Suppressor macrophage treated with lipopolysaccharide for 4 hours (primary cell): Measurements from ENCODE around the gene EFNA4.
"Not testable (repeated sequence)": the region's sequence is repeated elsewhere in the genome, so short reads cannot be mapped to it uniquely, and the experiment has no call there.

Experiments used
- DNase-seq: peaks from one replicate; pipeline ENCODE4 v3.0.0-alpha.2; 2020

Gene EFNA4

DNA sequence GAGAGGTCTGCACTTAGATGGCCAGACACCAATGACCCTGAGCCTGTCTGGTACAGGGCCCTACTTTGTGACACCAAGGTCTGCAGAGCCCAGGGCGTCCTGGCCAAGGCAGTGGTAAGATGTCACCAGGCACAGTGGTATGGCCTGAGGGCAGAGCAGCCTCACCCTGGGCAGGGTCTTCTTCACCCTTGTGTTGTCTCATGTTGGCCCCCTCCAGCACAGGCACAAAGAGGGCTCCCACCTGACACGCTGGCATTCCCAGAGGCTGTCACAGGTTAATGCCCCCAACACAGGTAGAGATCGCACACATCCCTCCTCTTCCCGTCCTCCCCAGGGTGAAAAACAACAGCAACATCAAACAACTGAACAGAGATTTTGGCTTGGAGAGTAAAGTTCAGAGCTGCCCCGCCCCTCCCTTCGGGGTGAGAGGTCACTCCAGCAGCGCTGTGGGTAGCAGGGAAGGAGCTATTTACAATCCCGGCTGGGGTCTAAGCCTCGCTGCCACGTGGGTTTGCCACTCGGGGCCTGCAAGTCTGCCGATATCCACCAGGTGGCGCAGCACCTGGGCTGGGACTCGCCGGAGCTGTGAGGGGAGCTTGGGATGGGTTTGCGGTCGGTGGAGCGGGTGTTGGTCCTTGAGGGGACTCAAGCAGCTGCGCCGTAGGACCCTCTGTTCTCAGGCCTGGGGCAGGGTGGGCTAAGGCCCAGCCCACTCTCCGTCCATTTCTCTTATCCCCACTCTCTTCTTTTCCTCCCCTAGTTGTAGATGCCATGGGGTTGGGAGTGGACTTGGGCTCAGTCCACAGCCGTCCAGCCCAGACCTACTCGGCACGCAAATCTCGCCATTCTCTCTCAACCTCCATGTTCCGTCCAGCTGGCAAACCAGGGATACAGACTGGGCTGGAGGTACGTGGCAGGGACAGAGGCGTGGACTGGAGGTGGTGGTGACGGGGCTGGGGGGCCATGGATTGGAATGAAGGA is 27.8 kb downstream of the EFNA4 start:
- DNase-seq: peak; percentile 85

DNA sequence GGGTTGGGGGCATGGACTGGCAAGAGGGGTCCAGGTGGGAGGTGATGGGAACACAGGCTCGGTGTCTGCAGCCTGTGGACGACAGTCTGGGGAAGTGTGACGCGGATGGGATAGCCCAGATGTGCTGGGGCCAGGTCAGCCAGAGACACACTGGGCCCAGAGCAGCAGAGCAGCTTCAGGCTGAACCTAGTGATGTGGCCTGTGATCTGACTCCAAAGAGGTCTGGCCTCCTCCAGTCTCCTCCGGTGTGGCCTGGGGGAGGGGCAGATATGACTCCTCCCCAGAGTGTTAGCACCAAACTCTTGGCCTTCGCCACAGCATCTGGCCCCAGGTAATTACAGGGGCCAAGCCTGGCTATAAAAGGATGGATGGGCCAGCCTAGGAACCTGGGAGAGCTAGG is 28.6 kb downstream of the EFNA4 start:
- DNase-seq: no peak

GRCh38 chr1:155092641-155093040 is 29.1 kb downstream of the EFNA4 start:
- DNase-seq: no peak

GRCh38 chr1:155093911-155094621 is 30.5 kb downstream of the EFNA4 start:
- no peak for DNase-seq

DNA sequence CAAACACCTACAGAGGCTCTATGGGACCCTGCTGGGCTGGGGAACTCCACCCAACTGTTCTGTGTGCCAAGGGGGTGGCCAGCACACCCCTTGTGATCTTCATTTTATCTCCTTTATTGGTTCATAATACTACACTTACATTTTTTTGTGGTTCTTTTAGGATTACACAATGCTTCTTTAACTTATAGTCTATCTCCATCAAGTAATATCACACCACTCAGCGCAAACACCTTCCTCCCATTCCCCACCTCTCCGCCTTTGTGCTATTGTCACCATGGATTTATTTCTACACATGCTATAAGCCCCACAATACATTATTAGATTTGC is 31.0 kb downstream of the EFNA4 start:
- DNase-seq: no peak

DNA sequence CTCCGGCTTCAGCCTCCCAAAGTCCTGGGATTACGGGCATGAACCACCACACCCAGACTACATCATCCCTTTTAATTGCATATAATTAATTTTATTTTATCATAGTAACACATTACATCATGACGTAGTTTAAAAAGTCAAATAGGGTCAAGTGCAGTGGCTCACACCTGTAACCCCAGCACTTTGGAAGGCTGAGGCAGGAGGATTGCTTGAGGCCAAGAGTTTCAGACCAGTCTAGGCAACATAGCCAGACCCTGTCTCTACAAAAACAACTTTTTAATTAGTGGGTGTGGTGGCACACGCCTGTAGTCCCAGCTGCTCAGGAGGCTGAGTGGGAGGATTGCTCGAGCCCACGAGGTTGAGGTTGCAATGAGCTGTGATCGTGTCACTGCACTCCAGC is 35.8 kb downstream of the EFNA4 start:
- DNase-seq: no peak

DNA sequence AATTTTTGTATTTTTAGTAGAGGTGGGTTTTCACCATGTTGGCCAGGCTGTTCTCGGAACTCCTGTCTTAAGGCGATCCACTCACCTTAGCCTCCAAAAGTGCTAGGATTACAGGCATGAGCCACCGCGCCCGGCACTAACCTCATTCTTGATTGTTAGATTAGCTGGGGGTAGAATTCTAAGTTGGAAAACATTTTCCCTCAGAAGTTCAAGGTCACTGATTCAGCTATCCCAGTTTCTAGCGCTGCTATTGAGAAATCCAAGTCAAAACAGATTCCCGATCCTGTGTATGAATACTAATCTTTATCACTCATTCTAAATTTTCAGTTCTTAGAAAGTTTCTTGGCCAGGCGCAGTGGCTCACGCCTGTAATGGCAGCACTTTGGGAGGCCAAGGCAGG is 39.8 kb downstream of the EFNA4 start:
- no peak for DNase-seq

- no peak for DNase-seq
Observed at GRCh38 chr1:155104605-155105534, 41.3 kb downstream of the EFNA4 start.

GRCh38 chr1:155105604-155106011 is 42.1 kb downstream of the EFNA4 start:
- DNase-seq: no peak

DNA sequence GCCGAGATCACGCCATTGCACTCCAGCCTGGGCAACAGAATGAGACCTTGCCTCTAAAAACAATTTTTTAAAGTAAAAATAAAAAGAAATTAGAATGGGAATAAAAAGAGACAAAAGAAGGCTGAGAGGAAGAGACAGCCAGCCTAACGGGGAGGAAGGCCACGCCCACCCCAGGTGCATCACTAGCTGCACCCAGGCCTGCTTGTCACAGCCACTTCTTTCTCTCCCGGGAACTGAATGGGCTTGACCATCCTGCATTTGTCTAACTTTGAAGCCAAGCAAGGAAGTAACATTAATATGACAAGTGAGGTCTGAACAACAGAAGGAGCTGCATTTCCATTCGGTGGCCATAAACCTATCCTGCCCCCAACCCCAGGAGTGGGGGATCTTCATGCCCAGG is 43.3 kb downstream of the EFNA4 start:
- DNase-seq: no peak

- DNase-seq: no peak
Observed at GRCh38 chr1:155107309-155108264, 44.0 kb downstream of the EFNA4 start.

DNA sequence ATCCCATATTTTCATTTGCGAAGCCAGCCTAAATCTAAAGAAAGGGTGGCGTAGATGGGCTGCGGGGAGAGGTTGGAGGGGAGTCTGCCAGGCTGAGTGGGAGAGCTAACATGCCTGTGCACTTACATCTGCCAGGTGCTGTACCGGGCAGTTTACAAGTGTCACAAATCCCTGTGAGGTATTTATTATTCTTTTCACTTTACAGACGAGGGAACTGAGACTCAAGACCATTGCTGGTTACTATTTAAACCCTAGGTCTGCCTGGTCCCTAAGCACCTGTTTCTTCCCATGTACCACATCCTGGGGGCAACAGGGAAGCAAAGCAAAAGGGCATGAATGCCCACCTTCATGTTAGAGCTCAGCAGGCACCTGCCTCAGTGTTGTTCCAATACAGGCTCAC is 44.8 kb downstream of the EFNA4 start:
- DNase-seq: no peak

DNA sequence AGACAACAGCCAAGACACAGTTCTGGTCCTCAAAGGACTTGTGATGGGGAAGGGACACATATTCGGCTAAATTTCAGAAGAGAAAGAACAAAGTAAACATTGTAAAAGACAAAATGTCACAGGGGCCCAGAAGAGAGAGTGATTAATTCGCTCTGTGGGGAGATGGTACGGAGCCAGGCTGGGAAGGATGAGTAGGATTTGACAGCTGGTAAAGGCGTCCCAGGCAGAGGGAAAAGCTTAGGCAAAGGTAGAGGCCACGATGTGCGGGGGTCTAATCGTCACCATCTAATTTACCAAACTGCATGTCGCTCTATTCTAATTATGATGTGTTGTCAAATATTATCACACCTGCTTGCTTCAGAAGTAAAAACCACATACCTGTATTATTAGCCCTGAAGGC is 46.8 kb downstream of the EFNA4 start:
- no peak for DNase-seq

GRCh38 chr1:155110826-155111225 is 47.3 kb downstream of the EFNA4 start:
- no peak for DNase-seq

DNA sequence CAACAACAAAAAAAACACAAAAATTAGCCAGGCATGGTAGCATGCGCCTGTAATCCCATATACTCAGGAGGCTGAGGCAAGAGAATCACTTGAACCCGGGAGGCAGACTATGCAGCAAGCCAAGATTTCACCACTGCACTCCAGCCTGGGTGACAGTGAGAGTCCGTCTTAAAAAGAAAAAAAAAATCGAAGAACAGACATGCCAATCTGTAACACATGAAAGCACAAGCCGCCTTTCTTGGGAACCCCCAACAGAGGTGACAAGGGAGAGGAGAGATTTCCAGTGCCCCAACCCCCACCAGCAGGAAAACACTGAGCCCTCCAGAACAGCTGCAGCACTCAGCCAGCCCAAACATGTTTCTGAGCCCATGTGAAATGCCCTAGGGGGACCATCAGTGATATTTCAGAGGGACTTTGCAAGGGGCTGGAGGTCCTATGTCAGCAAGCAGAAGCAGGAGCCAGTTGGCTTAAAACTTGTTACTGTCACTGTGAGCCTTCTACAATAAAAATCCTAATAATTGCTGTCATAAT is 50.0 kb downstream of the EFNA4 start:
- no peak for DNase-seq

DNA sequence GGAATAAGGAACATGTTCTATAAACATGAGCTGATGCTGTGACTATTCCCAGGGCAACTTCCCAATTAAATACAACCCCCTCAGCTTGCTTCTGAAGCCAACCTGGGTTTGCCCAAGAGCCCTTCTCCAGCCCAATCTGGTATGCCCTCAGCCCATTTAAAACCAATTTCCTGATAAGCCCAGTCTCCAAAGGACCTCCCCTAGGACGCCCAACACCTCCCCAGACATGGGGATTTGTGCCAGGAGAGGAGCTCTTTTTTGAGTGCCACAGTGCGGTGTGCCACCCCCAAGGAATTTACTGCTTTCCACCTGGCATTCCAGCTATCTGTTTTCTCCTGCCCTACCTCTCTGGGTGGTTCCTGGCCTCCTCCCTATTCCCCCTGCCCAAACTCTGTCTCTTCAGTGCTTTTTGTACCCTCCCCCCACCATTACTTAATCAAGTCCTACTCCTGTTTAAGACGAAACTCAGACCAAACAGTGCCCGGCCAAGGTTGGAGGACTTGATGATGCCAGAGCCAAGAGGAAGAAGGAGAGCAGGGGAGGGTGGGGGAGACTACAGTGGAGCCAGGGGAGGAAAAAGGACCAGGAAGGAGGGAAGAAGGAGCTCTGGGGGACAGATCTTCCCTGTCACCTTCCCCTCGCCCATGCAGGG is 52.7 kb downstream of the EFNA4 start:
- no peak for DNase-seq

- no peak for DNase-seq
Observed at GRCh38 chr1:155117610-155118009, 54.1 kb downstream of the EFNA4 start.

DNA sequence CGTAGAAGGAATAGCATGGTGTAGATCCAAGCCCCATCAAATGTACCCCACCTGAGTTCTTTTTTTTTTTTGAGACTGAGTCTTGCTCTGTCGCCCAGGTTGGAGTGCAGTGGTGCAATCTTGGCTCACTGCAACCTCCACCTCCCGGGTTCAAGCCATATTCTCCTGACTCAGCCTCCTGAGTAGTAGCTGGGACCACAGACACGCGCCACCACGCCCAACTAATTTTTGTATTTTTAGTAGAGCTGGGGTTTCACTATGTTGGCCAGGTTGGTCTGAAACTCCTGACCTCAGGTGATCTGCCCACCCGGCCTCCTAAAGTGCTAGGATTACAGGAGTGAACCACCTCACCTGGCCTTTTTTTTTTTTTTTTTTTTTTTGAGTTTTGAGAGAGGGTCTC is 54.5 kb downstream of the EFNA4 start:
- DNase-seq: not testable (repeated sequence)
